Activated CD4-positive, alpha-beta T cell treated with anti-CD3 and anti-CD28 coated beads for 24 hours (primary cell): ENCODE data around the gene EPHA2.
"Not testable (repeated sequence)": the region's sequence is repeated elsewhere in the genome, so short reads cannot be mapped to it uniquely, and the experiment has no call there.

Experiments used
- DNase-seq, 2 donors: peaks; one replicate each; pipeline ENCODE4 v3.0.0-alpha.2; 2020; ENCODE audit warnings: low read depth in 2 of 2

Gene EPHA2

DNA sequence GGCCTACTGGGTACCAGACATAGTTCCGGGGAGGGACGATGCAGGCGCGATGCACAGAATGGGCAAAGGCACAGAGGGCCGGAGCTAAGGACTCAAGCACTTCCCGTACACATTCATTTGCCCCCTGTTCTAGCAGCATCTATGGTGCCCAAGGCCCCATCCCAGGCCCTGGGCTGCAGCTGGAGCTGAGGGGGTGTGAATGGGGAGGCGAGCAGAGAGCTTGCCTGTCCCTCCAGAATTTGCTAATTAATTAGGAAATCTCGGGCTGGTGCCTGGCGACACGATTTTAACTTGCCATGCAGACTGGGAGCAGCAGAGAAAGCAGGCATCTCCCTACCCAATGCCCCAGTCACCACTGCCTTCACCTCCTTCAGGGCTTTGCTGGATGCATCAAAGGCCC is 35.9 kb downstream of the EPHA2 start:
- DNase-seq = no peak

DNA sequence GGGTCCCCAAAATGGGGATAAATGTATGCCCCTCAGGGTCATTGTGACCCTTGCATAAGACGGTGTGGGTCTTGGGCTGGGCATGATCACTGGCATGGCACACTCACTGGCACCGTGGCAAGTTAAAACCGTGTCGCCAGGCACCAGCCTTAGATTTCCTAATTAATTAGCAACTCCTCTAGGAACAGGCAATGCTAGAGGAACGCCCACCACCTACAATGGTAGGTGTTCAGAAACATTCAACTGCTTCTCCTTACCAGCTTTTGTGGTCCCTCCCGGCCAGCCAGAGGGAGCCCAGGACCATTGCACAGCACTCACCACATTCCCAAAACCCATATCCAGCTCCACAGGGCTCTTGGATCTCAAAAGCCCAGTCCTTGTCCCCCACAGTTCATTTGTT is 36.4 kb downstream of the EPHA2 start:
- DNase-seq = no peak

DNA sequence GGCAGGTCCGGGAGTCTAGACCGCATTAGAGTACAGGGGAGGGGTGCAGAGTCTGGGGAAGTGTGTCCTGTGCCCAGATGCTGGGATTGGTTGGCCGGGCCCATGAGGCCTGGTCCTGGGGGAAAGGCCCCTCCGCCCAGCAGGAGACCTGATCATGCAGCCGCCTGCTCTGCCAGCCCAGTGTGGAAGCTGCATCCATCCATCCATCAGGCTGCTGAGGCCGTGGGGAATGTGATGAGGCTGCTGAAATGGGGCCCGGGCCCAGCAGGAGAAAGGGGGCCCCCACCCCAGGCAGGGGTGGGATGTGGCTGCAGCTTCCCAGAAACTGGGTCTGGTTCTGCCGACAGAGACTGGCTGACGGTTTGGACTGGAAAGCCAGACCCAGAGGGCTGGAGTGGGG is 37.2 kb downstream of the EPHA2 start:
- no peak for DNase-seq

GRCh38 chr1:16117936-16118335 is 37.9 kb downstream of the EPHA2 start:
- DNase-seq = no peak

DNA sequence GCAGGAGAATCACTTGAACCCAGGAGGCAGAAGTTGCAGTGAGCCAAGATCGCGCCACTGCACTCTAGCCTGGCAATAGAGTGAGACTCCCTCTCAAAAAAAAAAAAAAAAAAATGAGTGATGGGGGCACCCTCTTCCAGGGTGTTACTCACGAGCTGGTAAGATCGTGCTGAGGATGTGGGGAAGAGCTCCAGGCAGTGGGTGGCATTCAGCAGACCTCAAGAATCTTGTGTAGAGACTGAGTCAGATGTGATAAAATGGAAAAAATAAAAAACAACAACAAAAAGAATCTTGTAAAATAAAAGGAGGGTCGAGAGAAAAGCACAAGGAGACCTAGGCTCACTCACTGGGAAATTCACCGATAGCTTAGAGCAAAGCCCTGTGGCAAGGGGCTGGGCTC is 38.5 kb downstream of the EPHA2 start:
- DNase-seq = no peak

- no peak for DNase-seq
These were observed 39.2 kb downstream of the EPHA2 start for GRCh38 chr1:16116625-16117024.

GRCh38 chr1:16116002-16116401 is 39.9 kb downstream of the EPHA2 start:
- DNase-seq = no peak

DNA sequence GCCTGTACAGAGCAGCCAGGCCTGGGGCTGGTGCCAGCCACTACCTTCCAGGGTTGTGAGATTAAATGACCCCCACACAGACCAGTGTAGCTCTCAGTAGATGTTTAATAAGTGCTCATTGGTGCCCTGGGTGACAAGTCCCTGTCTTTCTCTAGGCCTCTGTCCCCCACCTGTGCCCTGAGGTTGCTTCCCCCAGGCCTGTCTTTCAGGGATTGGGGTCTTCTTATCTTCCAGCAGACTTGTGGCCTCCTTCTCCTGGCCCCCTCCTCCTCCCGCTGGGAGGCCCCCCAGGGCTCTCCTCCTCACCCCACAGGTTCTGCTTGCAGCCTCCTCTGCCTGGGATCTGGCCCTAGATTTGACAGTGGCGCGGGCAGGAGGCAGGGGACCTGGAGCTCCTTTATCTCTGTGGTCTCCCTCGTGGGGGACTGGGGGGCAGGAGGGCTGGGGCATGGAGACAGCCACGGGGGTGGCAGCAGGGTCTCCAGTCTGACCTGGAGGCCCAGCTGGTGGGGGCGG is 40.3 kb downstream of the EPHA2 start:
- DNase-seq = no peak

GRCh38 chr1:16114527-16115467 is 41.1 kb downstream of the EPHA2 start:
- no peak for DNase-seq

DNA sequence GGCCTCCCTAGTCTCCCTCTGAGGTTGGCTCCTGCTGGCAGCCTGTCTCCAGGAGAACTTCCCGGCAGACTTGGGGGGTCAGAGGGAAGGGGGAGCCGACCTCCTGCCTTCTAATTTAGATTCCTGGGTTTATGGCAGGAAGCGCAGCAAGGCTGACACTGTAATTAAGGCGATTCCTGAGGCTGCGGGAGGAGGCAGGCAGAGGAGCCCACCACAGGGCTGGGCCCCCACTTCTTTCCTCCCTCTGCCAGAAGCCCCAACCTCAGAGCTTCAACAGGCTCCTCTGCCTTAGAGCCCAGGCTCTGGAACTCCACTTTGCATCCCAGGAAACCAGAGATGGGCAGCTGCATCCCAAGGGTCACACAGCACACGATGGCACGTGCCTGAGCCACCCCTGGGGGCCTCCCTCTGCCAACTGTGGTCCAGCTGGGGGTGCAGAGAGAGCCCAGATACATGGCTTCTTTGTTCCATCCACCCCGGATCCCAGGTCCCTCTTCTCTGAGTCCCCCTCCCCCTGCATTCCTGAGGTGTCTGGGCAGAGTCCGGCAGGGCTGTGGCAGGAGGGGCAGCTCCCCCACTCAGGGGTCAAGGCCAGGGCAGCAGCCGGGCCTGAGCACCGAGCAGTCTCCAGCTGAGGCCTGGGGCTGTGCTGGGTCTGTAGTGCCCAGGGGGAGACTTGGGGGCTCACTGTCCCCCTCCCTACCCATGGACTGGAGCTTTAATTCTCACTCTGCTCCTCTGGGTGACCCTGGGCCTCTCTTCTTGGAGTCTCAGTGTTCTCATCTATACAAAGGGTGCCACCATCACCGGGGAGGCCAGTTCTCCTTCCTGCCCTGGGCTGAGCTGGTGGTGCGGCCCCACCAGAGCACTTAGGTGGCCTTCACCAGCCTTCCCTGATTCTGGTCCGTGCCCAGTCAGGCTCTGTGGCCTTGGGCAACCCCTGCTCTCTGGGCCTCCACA is 43.0 kb downstream of the EPHA2 start:
- DNase-seq = no peak

DNA sequence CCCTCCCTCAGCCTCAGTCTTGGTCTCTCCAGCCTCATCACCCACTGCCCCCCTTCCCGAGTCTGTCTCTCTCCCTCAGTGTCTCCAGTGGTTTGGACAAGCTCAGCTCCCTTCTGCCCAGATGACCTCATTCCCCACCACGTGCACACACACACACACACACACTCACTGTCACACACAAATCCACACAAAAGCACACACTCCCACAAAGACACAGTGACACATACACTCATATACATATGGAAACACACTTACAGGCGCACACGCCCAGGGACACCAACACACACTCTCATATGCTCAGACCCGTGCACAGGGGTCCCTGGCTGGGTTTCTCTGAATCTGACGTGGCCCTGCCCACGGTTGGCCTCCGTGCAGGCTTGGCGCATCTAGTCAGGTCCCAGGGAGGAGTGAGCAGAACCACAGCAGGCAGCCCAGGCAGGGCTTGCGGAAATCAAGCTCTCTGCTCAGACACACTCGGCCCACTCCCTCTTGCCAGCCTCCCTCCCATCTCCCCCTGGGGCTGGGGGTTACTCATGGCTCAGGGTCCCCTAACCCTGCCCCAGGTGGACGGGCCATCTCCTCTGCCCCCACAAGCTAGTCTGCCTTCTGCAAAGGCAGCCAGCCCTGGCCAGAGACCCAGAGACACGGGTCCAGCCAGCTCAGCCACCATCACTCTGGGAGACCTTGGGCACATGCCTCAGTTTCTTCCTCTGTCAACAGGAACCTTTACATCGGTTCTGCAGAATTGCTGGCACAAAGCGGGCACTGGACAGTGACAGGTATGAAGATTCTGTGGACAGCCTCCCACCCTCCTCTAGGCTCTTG is 43.9 kb downstream of the EPHA2 start:
- no peak for DNase-seq

DNA sequence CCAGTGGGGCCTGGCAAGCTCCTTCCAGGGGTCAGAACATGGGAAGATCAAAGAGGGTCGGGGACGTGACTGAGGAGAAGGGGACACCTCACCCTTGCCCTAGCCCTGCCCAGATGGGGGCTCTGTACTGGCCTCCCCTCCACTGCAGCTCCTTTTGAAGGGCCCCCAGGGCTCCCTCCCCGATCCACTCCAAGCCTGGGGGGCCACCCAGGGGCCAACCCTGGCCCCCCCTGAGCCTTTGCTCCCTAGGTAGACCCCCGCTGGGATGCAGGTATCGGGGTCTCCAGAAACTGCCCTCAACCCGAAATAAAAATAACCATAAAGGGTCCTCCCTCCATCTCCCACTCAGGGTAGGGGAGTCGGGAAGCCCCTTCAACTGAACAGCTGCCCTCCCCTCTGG is 45.0 kb downstream of the EPHA2 start:
- no peak for DNase-seq

GRCh38 chr1:16110456-16110855 is 45.4 kb downstream of the EPHA2 start:
- no peak for DNase-seq

DNA sequence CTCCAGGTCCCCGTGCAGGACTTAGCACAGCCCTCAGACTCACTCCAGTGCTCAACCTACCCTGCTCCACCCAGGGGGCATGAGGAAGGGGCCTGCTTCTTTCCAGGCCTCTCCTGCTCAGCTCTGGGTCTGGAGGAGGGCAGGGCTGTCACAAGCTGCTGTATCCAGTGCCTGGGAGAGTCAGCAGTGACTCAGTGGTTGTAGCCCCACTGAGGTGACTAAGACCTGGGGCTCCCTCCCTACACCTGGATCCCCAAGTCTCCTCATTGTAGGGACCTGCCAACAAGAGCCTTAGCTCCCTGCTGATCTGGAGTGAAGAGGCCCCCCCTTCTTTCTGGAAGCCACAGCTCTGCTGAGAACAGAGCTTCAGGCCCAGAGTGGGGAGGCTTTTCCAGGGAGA is 46.3 kb downstream of the EPHA2 start:
- no peak for DNase-seq

DNA sequence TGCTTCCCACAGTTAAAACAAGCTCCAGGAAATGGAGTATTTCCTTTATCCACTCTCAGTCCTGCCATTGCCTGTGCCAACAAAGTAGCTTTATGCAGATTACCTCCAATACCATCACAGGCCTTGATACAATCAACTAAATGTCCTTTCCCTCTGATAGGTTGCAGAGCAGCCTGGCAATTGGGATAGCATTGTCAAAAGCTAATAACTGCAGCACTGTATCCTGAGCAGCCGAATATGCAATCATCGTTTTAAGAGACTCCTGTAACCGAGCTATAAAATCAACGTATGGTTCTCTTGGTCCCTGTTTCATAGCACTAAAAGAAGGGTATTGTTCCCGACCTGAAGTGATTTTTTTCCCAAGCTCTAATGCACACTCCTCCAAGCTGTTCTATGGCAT is 48.8 kb downstream of the EPHA2 start:
- not testable (repeated sequence) for DNase-seq

- no peak for DNase-seq
These were observed 54.2 kb downstream of the EPHA2 start for GRCh38 chr1:16101623-16102022.

DNA sequence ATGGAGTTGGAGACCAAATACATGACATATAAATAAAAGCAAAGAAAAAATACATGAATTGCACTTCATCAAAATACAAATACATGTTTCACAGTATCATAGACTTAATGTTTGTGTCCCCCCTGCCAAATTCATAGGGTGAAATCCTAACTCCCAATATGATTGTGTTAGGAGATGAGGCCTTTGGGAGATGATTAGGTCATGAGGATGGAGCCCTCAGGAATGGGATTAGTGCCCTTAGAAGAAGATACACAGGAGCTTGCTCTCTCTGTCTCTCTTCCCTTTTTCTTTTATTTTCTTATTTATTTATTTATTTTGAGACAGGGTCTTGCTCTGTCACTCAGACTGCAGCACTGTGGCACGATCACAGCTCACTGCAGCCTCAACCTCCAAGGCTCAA is 56.5 kb downstream of the EPHA2 start:
- no peak for DNase-seq

- DNase-seq = no peak
These were observed 60.4 kb downstream of the EPHA2 start for GRCh38 chr1:16095447-16095846.

GRCh38 chr1:16094453-16095158 is 61.3 kb downstream of the EPHA2 start:
- DNase-seq = no peak

- DNase-seq = no peak
These were observed 62.3 kb downstream of the EPHA2 start for GRCh38 chr1:16093611-16094010.
